Activated CD4-positive, alpha-beta T cell treated with anti-CD3 and anti-CD28 coated beads, Interleukin-10, Interleukin-2, amounts not matched to agents 100 ng/mL and 50 ng/mL, durations not matched to agents 16 hours and 8 hours (primary cell): ENCODE data around the gene TMEM106C.
A peak's percentile ranks its signal among the peaks of the same experiment; 100 is the strongest.

Experiments used
- DNase-seq: peaks from one replicate; pipeline ENCODE4 v3.0.0-alpha.2; 2020

Gene TMEM106C

GRCh38 chr12:47963340-47964040, at the start of gene TMEM106C:
Gene TMEM106C, plus strand, starts transcription at chr12:47963596. Its CDS starts 641 bp downstream, at chr12:47964237.
- DNase-seq: peak; percentile 96

GRCh38 chr12:47920913-47921312, 42.5 kb upstream of the TMEM106C start:
- no peak for DNase-seq

- DNase-seq: no peak
These were observed 41.5 kb upstream of the TMEM106C start for GRCh38 chr12:47921907-47922306.

GRCh38 chr12:47927346-47927745, 36.0 kb upstream of the TMEM106C start:
- DNase-seq: no peak

GRCh38 chr12:47930634-47931033, 32.8 kb upstream of the TMEM106C start:
- no peak for DNase-seq

GRCh38 chr12:47931187-47931586, 32.2 kb upstream of the TMEM106C start:
- DNase-seq: no peak

- no peak for DNase-seq
These were observed 28.2 kb upstream of the TMEM106C start for GRCh38 chr12:47935184-47935583.

GRCh38 chr12:47938093-47938492, 25.3 kb upstream of the TMEM106C start:
- no peak for DNase-seq

- no peak for DNase-seq
These were observed 24.8 kb upstream of the TMEM106C start for GRCh38 chr12:47938594-47938993.

GRCh38 chr12:47939009-47939601, 24.3 kb upstream of the TMEM106C start:
- no peak for DNase-seq

- no peak for DNase-seq
These were observed 22.5 kb upstream of the TMEM106C start for GRCh38 chr12:47940773-47941474.

GRCh38 chr12:47941475-47941780, 22.0 kb upstream of the TMEM106C start:
- DNase-seq: no peak

- DNase-seq: peak; percentile 38
These were observed 21.4 kb upstream of the TMEM106C start for GRCh38 chr12:47941871-47942613.

- no peak for DNase-seq
These were observed 20.7 kb upstream of the TMEM106C start for GRCh38 chr12:47942614-47943225.

- DNase-seq: no peak
These were observed 19.6 kb upstream of the TMEM106C start for GRCh38 chr12:47943623-47944340.

GRCh38 chr12:47944685-47945340, 18.6 kb upstream of the TMEM106C start:
- no peak for DNase-seq

- no peak for DNase-seq
These were observed 18.1 kb upstream of the TMEM106C start for GRCh38 chr12:47945341-47945728.

- no peak for DNase-seq
These were observed 16.7 kb upstream of the TMEM106C start for GRCh38 chr12:47946413-47947323.

GRCh38 chr12:47947341-47947740, 16.1 kb upstream of the TMEM106C start:
- no peak for DNase-seq

- peak; percentile 58 for DNase-seq
These were observed 13.7 kb upstream of the TMEM106C start for GRCh38 chr12:47949441-47950341.
